ENCODE measurements around the gene CIBAR2. TPM values are rescaled to one million over a fixed set of nuclear protein-coding genes. Genes with fewer than 3 reads are reported as not detected.

Gene CIBAR2
- total RNA-seq, 1 experiment from 2014 or later = not detected

DNA sequence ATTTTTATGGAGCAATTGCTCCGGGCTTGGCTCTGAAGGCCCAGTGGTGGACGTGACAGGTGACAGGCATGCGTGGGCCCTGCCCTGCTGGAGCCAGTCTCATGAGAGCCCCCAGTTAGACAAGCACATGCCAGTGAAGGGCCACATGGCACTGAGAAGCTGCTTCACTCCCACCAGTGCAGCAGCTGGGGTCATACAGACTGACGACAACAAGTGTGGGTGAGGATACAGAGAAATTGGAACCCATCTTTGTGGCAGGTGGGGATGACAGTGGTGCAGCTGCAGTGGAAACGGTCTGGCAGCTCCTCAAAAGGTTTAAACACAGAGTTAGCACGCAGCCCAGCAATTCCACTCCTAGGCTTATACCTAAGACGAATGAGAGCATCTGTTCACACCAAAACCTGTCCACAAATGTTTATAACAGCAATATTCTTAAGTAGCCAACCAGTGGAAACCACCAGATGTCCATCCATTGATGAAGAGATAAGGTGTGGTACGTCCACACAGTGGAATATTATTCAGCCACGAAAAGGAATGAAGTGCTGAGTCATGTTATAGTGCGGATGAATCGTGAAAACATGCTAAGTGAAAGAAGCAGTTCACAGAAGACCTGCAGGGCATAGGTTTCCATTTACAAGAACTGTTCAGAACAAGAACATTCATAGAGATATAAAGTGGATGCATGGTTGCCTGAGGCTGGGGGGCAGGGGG lies 12.5 kb upstream of the CIBAR2 start:
- Mint-ChIP-seq H3K4me3 (no peak overlapping the region), H3K4me1 (peaks cover 21 to 24% of the 10 kb centered on the region in 2 experiments), H3K9me3 (peaks cover 0 to 9% of the 10 kb centered on the region in 2 experiments; a peak in 3 of 5 replicates), H3K36me3 (ENCODE audit: insufficient read depth in 1 of 3, low read depth in 3 of 3) (no peaks in the 10 kb centered on the region; a peak in 1 of 7 replicates), H3K27ac (no peak overlapping the region), H3K27me3 (ENCODE audit: low read depth) (peaks cover 16% of the 10 kb centered on the region)
- H3K27ac ChIP-seq (ENCODE audit: insufficient read length, low read depth, low read length) = no peak overlapping the region
- no peak overlapping the region for H2BK20ac ChIP-seq (ENCODE audit: low read depth, low read length, poor library complexity, severe bottlenecking)
- H2BK12ac ChIP-seq (ENCODE audit: insufficient read length, low read depth, low read length) = no peak overlapping the region
- H3K14ac ChIP-seq (ENCODE audit: insufficient read depth, low read length) = 0 out of 2 replicates have a peak overlapping the region, but pooled peaks have one; percentile 30
- H2BK15ac ChIP-seq (ENCODE audit: low read depth, low read length) = no peak overlapping the region
- H3K23me2 ChIP-seq (ENCODE audit: insufficient read length, low read depth, low read length, poor library complexity, severe bottlenecking) = no peaks in the 10 kb centered on the region
- WGBS (ENCODE audit: extremely low coverage, insufficient read length, low lambda C conversion rate) = no CpG with 5 or more reads among the region's 11 CpGs
- no peak overlapping the region for H3K4me2 ChIP-seq (ENCODE audit: insufficient read depth, insufficient read length, low read length)
- H3K79me1 ChIP-seq (ENCODE audit: insufficient read depth, low read depth, low read length, poor library complexity, severe bottlenecking) = no peaks in the 10 kb centered on the region
- H3K4me1 ChIP-seq (ENCODE audit: insufficient read depth, low read length) = peaks cover 3% of the 10 kb centered on the region; the same call in 1 of the 2 replicates
- no peak overlapping the region for H3K9ac ChIP-seq (ENCODE audit: extremely low read depth, insufficient read length, low read length)
- H3K27me3 ChIP-seq (ENCODE audit: insufficient read depth, low read length) = no peaks in the 10 kb centered on the region
- H4K8ac ChIP-seq (replicated peaks; ENCODE audit: insufficient read length, low read depth, low read length) = no peak overlapping the region
- H3T11ph ChIP-seq (ENCODE audit: low read length) = no peak overlapping the region
- no peak overlapping the region for H3K23ac ChIP-seq (ENCODE audit: insufficient read length, low read depth, low read length)
- no peaks in the 10 kb centered on the region for H4K20me1 ChIP-seq (ENCODE audit: control insufficient read depth, insufficient read depth, insufficient read length)
- no peak overlapping the region for H3K56ac ChIP-seq (ENCODE audit: insufficient read length, low read depth, low read length)
- no peak overlapping the region for H2AK5ac ChIP-seq (ENCODE audit: insufficient read length, low read length)
- TF ChIP-seq, protein P1, sequence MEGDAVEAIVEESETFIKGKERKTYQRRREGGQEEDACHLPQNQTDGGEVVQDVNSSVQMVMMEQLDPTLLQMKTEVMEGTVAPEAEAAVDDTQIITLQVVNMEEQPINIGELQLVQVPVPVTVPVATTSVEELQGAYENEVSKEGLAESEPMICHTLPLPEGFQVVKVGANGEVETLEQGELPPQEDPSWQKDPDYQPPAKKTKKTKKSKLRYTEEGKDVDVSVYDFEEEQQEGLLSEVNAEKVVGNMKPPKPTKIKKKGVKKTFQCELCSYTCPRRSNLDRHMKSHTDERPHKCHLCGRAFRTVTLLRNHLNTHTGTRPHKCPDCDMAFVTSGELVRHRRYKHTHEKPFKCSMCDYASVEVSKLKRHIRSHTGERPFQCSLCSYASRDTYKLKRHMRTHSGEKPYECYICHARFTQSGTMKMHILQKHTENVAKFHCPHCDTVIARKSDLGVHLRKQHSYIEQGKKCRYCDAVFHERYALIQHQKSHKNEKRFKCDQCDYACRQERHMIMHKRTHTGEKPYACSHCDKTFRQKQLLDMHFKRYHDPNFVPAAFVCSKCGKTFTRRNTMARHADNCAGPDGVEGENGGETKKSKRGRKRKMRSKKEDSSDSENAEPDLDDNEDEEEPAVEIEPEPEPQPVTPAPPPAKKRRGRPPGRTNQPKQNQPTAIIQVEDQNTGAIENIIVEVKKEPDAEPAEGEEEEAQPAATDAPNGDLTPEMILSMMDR (conservative IDR thresholded peaks at IDR 0.05) = no peak
- H2BK120ac ChIP-seq (ENCODE audit: low read depth, low read length, poor library complexity, severe bottlenecking) = no peak overlapping the region
- H3K18ac ChIP-seq (ENCODE audit: insufficient read length, low read depth, low read length) = no peak overlapping the region
- no peak overlapping the region for H4K5ac ChIP-seq (ENCODE audit: insufficient read length, low read depth, low read length)
- no peaks in the 10 kb centered on the region for H3K79me2 ChIP-seq (ENCODE audit: insufficient read depth, low read length)
- H2AFZ ChIP-seq (ENCODE audit: low read length) = no peak overlapping the region
- no peak overlapping the region for H3K4ac ChIP-seq (ENCODE audit: low read depth, low read length)
- no peaks in the 10 kb centered on the region for H3K9me3 ChIP-seq (ENCODE audit: control insufficient read depth, low read depth, low read length)
- no peak for DNase-seq
- H4K91ac ChIP-seq (ENCODE audit: insufficient read length, low read depth, low read length) = no peak overlapping the region
- H2BK5ac ChIP-seq (ENCODE audit: insufficient read length, low read length) = no peak overlapping the region

Measured in H9 (cell line).